Islet precursor cell (in vitro differentiated cells): ENCODE data around the gene CHD3.
"Not testable (repeated sequence)": the region's sequence is repeated elsewhere in the genome, so short reads cannot be mapped to it uniquely, and the experiment has no call there.

Experiments used
- DNase-seq: peaks from one replicate; pipeline ENCODE4 v3.0.0-alpha.2; 2018

The CHD3 gene

DNA sequence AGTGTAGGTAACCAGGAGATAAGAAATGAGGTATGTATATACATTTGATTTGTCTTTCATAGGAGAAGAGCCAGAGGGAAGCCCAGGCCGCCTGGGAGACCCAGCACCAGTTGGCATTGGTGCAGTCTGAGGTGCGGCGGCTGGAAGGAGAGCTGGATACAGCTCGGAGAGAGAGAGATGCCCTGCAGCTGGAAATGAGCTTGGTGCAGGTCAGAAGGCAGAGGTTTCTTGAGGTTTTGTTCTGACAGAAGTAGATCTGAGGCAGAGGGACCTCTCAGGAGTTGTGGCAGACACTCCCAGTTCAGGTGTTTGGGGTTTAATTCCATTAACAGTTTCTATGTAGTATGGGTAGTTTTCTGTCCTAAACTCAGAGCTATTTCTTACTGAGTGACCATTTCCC lies 51.4 kb downstream of the CHD3 start:
- DNase-seq: no peak

GRCh38 chr17:7940743-7941142 lies 52.2 kb downstream of the CHD3 start:
- DNase-seq: no peak

GRCh38 chr17:7943291-7943690 lies 54.7 kb downstream of the CHD3 start:
- DNase-seq: no peak

- DNase-seq: no peak
These were observed 55.7 kb downstream of the CHD3 start for GRCh38 chr17:7944326-7944725.

GRCh38 chr17:7945651-7946050 lies 57.1 kb downstream of the CHD3 start:
- DNase-seq: no peak

GRCh38 chr17:7946441-7946840 lies 57.9 kb downstream of the CHD3 start:
- no peak for DNase-seq

- no peak for DNase-seq
These were observed 59.1 kb downstream of the CHD3 start for GRCh38 chr17:7947651-7948050.

- no peak for DNase-seq
These were observed 62.0 kb downstream of the CHD3 start for GRCh38 chr17:7950578-7950977.

GRCh38 chr17:7951143-7951792 lies 62.7 kb downstream of the CHD3 start:
- no peak for DNase-seq

GRCh38 chr17:7953266-7953665 lies 64.7 kb downstream of the CHD3 start:
- DNase-seq: not testable (repeated sequence)

- no peak for DNase-seq
These were observed 67.0 kb downstream of the CHD3 start for GRCh38 chr17:7955414-7956227.

DNA sequence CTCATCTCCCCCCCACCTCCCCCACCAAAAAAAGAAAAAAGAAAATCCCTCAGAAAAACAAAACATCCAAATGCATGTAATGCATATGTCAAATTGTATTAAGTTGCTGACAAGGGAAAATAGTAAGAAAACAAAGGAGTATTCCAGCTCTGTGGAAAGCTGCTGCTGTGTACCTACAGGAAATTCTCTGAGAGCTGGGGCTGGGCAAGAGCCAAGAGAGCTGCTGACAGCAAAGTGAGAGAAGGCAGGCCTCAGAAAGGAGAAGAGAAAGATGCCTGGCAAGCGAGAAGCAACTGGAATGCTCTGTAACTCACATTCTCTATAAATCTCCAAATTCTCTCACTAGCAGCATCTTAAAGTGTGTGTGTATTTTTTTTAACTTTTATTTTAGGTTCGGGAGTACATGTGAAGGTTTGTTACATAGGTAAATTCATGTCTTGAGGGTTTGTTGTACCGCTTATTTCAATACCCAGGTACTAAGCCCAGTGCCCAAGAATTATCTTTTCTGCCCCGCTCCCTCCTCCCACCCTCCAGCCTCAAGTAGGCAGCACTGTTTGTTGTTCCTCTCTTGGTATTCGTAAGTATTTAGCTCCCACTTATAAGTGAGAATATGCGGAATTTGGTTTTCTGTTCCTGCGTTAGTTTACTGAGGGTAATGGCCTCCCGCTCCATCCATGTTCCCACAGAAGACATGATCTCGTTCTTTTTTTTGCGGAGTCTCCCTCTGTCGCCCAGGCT lies 67.8 kb downstream of the CHD3 start:
- no peak for DNase-seq

DNA sequence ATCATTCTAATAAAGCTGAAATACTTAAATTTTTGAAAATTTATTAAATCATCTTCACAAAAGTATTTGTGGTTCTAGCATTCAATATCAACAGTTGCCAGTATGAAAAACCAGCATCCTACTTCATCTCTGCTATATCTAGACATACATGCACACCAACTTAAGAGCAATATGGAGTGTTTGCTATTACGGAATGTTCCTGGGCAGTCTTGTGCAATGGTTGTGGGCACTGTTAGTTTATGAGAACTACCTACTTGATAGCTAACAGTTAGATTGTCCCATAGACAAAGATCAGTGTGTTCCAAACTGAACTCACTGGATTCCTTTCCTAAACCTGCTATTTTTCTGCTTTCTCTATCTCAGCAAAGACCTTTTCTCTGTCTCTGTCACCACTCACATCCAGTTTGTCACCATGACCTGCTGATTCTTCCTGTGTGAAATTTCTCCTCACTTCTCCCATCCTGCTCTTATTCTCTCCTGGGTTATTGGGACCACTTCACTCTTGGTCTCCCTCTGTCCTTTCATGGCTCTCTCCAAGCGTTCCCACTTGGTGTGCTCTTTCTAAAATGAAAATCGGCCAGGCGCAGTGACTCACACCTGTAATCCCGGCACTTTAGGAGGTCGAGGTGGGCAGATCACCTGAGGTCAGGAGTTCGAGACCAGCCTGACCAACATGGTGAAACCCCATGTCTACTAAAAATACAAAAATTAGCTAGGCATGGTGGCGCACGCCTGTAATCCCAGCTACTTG lies 71.1 kb downstream of the CHD3 start:
- no peak for DNase-seq

DNA sequence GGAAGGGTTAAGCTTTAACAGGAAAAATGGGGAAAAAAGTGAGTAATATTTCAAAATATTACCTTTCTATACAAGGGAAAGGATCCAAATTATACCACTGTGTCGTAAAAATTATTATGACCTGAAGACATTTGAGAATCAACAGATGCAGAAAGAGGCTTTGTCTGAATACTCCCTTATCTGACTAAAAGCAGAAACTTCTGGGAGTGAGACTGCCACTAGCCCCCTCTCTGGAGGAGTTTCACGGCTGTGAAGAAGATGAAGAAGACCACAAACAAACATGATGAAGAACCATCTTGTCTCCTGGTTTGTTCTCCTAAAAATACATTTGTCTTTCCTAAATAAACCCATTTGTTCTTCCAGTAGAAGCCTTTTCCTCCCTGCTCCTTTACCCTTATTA lies 72.8 kb downstream of the CHD3 start:
- DNase-seq: no peak
